H1 (cell line): ENCODE results near the gene ADPRHL1. TPM values are rescaled to one million over a fixed set of nuclear protein-coding genes. Genes with fewer than 3 reads are reported as not detected.
A peak's percentile ranks its signal among the peaks of the same experiment; 100 is the strongest.

Source experiments
- CTCF ChIA-PET: fragments of 300-600 bp; sonication (Branson Sonifier 250); formaldehyde crosslinking; loops from one replicate; lab custom pipeline; 2021; ENCODE audit not compliant: partially characterized antibody; lab: Charles Lee
- POLR2A ChIA-PET: fragments of 300-600 bp; sonication (Branson Sonifier 250); formaldehyde crosslinking; loops from one replicate; lab custom pipeline; 2021; ENCODE audit warnings: inconsistent platforms; ENCODE audit not compliant: partially characterized antibody; lab: Charles Lee
- DNase-seq, 2 experiments: peaks; one replicate each; pipeline versions ENCODE4 v3.0.0 to v3.0.0-alpha.2; 2010 to 2022; ENCODE audit warnings: low spot score in 2 of 2, low read depth in 1 of 2, mixed read lengths in 1 of 2
- FAIRE-seq: peaks from 2 replicates; lab custom pipeline; 2011; peaks lifted over from hg19 to GRCh38; lab: Jason Lieb, UNC
- H2AFZ ChIP-seq: 2 replicates; pipeline ENCODE4 v1.8.1; 2012; ENCODE audit warnings: low read length, inconsistent platforms
- H2AK5ac ChIP-seq: 2 replicates; pipeline ENCODE4 v1.6.1; 2013; ENCODE audit warnings: low read depth, low read length
- H2BK120ac ChIP-seq: replicated peaks from 2 replicates; pipeline ENCODE3; 2013; ENCODE audit warnings: low read depth, low read length, inconsistent platforms
- H2BK12ac ChIP-seq: 2 replicates; pipeline ENCODE4 v1.6.1; 2013; ENCODE audit warnings: low read depth, low read length
- H2BK15ac ChIP-seq: 2 replicates; pipeline ENCODE4 v1.6.1; 2013; ENCODE audit warnings: low read length
- H2BK20ac ChIP-seq: 2 replicates; pipeline ENCODE4 v1.6.1; 2013; ENCODE audit warnings: low read length
- H2BK5ac ChIP-seq: 2 replicates; pipeline ENCODE4 v1.6.1; 2013; ENCODE audit warnings: low read depth, low read length
- H3K14ac ChIP-seq: 2 replicates; pipeline ENCODE4 v1.6.1; 2013; ENCODE audit warnings: inconsistent platforms; ENCODE audit not compliant: insufficient read length
- H3K18ac ChIP-seq: 2 replicates; pipeline ENCODE4 v1.6.1; 2013; ENCODE audit warnings: low read length; ENCODE audit errors: extremely low read depth
- H3K23ac ChIP-seq: 2 replicates; pipeline ENCODE4 v1.6.1; 2013; ENCODE audit warnings: inconsistent platforms; ENCODE audit not compliant: insufficient read length
- H3K23me2 ChIP-seq: 2 replicates; pipeline ENCODE4 v1.6.1; 2013; ENCODE audit warnings: low read depth, low read length
- H3K27ac ChIP-seq: 2 replicates; pipeline ENCODE4 v1.6.1; 2011; ENCODE audit warnings: low read depth, low read length, inconsistent platforms
- H3K27me3 ChIP-seq, 4 experiments: replicated peaks in 1 of 4; 1 replicate in 1 of 4; 2 replicates in 3 of 4; pipeline versions ENCODE4 v1.6.1 to v1.8.1; 2011 to 2013; ENCODE audit warnings: low read length in 3 of 4, mild to moderate bottlenecking in 3 of 4, inconsistent platforms in 2 of 4, mixed read lengths in 2 of 4, moderate library complexity in 1 of 4; ENCODE audit not compliant: control insufficient read depth in 3 of 4, insufficient read depth in 3 of 4; ENCODE audit errors: extremely low read depth in 1 of 4
- H3K36me3 ChIP-seq, 4 experiments: 2 replicates each; pipeline versions ENCODE4 v1.6.1 to v1.8.1; 2011 to 2013; ENCODE audit warnings: mild to moderate bottlenecking in 4 of 4, low read length in 3 of 4, moderate library complexity in 2 of 4, control low read depth in 1 of 4, inconsistent platforms in 1 of 4; ENCODE audit not compliant: insufficient read depth in 4 of 4, control insufficient read depth in 2 of 4
- H3K4ac ChIP-seq: replicated peaks from 2 replicates; pipeline ENCODE3; 2013; ENCODE audit warnings: low read length, low read depth, mixed read lengths, inconsistent platforms; ENCODE audit not compliant: insufficient read length
- H3K4me1 ChIP-seq, 4 experiments: replicated peaks in 1 of 4; 1 replicate in 1 of 4; 2 replicates in 3 of 4; pipeline versions ENCODE4 v1.6.1 to v1.8.1; 2011 to 2013; ENCODE audit warnings: low read length in 3 of 4, inconsistent platforms in 2 of 4, mixed read lengths in 1 of 4; ENCODE audit not compliant: insufficient read depth in 4 of 4, control insufficient read depth in 3 of 4
- H3K4me2 ChIP-seq, 2 experiments: 2 replicates each; pipeline versions ENCODE4 v1.6.1 to v1.8.1; 2011 to 2013; ENCODE audit warnings: low read depth in 2 of 2, low read length in 2 of 2, control low read depth in 1 of 2, inconsistent platforms in 1 of 2, mild to moderate bottlenecking in 1 of 2; ENCODE audit not compliant: insufficient read depth in 1 of 2
- H3K4me3 ChIP-seq, 4 experiments: fragments of 200-600, 300-600 bp in 1 of 4; sonication (generic), shearing (Covaris generic), sonication (Bioruptor Twin) in 1 of 4; 2 replicates each; pipeline versions ENCODE4 v1.5.1 to v1.8.1; 2011 to 2016; ENCODE audit warnings: low read length in 4 of 4, low read depth in 3 of 4, control low read depth in 2 of 4, inconsistent platforms in 2 of 4, mild to moderate bottlenecking in 2 of 4, mixed read lengths in 1 of 4, moderate library complexity in 1 of 4; ENCODE audit not compliant: insufficient read depth in 2 of 4; ENCODE audit errors: extremely low read depth in 1 of 4
- H3K56ac ChIP-seq: replicated peaks from 2 replicates; pipeline ENCODE3; 2013; ENCODE audit warnings: low read depth, mild to moderate bottlenecking, mixed read lengths, low read length, inconsistent platforms; ENCODE audit not compliant: insufficient read length
- H3K79me1 ChIP-seq: 2 replicates; pipeline ENCODE4 v1.6.1; 2013; ENCODE audit warnings: low read depth, low read length, control low read depth
- H3K79me2 ChIP-seq, 2 experiments: 2 replicates each; pipeline versions ENCODE4 v1.6.1 to v1.8.1; 2012 to 2013; ENCODE audit warnings: low read length in 2 of 2, mild to moderate bottlenecking in 2 of 2, inconsistent platforms in 1 of 2; ENCODE audit not compliant: insufficient read depth in 2 of 2, control insufficient read depth in 1 of 2
- H3K9ac ChIP-seq, 4 experiments: replicated peaks in 1 of 4; 1 replicate in 1 of 4; 2 replicates in 3 of 4; pipeline versions ENCODE4 v1.6.1 to v1.8.1; 2011 to 2013; ENCODE audit warnings: low read depth in 3 of 4, low read length in 3 of 4, control low read depth in 2 of 4, mild to moderate bottlenecking in 2 of 4, moderate library complexity in 2 of 4, inconsistent platforms in 1 of 4; ENCODE audit errors: extremely low read depth in 1 of 4
- H3K9me3 ChIP-seq, 2 experiments: 2 replicates each; pipeline versions ENCODE4 v1.6.1 to v1.8.1; 2012 to 2013; ENCODE audit warnings: mild to moderate bottlenecking in 2 of 2, moderate library complexity in 2 of 2, control low read depth in 1 of 2, inconsistent platforms in 1 of 2, low read depth in 1 of 2, low read length in 1 of 2, mixed read lengths in 1 of 2; ENCODE audit not compliant: insufficient read depth in 2 of 2
- H4K20me1 ChIP-seq, 2 experiments: replicated peaks in 1 of 2; 2 replicates each; pipeline versions ENCODE3 to v1.8.1; 2011 to 2013; ENCODE audit warnings: inconsistent platforms in 2 of 2, low read length in 2 of 2, mild to moderate bottlenecking in 1 of 2; ENCODE audit not compliant: insufficient read depth in 2 of 2, control insufficient read depth in 1 of 2
- H4K5ac ChIP-seq: 2 replicates; pipeline ENCODE4 v1.6.1; 2013; ENCODE audit warnings: low read length, low read depth, mixed read lengths, inconsistent platforms; ENCODE audit not compliant: insufficient read length
- H4K8ac ChIP-seq: 2 replicates; pipeline ENCODE4 v1.8.0; 2013; ENCODE audit warnings: mild to moderate bottlenecking, moderate library complexity, low read length, inconsistent platforms; ENCODE audit not compliant: insufficient read depth; ENCODE audit errors: extremely low read depth
- H4K91ac ChIP-seq: replicated peaks from 2 replicates; pipeline ENCODE3; 2013; ENCODE audit warnings: low read length, mixed read lengths, inconsistent platforms; ENCODE audit not compliant: insufficient read length
- CEBPB ChIP-seq: IDR thresholded peaks from 2 replicates; pipeline ENCODE4 v1.6.1; 2012; ENCODE audit warnings: low read depth, low read length
- CHD1 ChIP-seq: IDR thresholded peaks from 2 replicates; pipeline ENCODE4 v1.6.1; 2012; ENCODE audit warnings: low read depth, low read length, improper control_type of control experiment
- MAX ChIP-seq: IDR thresholded peaks from 2 replicates; pipeline ENCODE4 v1.6.1; 2012; ENCODE audit warnings: inconsistent platforms
- RAD21 ChIP-seq, 2 experiments: IDR thresholded peaks in 1 of 2; conservative IDR thresholded peaks in 1 of 2; 2 replicates each; pipeline ENCODE4 v1.6.1; 2011; ENCODE audit warnings: low read depth in 2 of 2, low read length in 2 of 2, improper control_type of control experiment in 1 of 2, inconsistent platforms in 1 of 2, mild to moderate bottlenecking in 1 of 2, moderate library complexity in 1 of 2
- RXRA ChIP-seq: IDR thresholded peaks from 2 replicates; pipeline ENCODE4 v1.6.1; 2011; ENCODE audit warnings: low read depth, mild to moderate bottlenecking, low read length, moderate library complexity; ENCODE audit not compliant: insufficient read depth
- SP4 ChIP-seq: IDR thresholded peaks from 2 replicates; pipeline ENCODE4 v1.6.1; 2012; ENCODE audit warnings: low read length, inconsistent platforms
- USF2 ChIP-seq: IDR thresholded peaks from 2 replicates; pipeline ENCODE4 v1.6.1; 2011; ENCODE audit warnings: low read length, improper control_type of control experiment
- WGBS, 2 experiments: shearing (Covaris generic) in 1 of 2; methylation state at CpG; one replicate each; pipeline versions ENCODE4 v1.1.6 to v1.1.7; 2013 to 2015; ENCODE audit warnings: low lambda C conversion rate in 2 of 2, mixed read lengths in 2 of 2, inconsistent platforms in 1 of 2, low coverage in 1 of 2, missing lambda C conversion rate in 1 of 2; ENCODE audit not compliant: insufficient replicate concordance in 2 of 2, insufficient coverage in 1 of 2, insufficient read length in 1 of 2; ENCODE audit errors: extremely low coverage in 1 of 2, missing lambda C conversion rate in 1 of 2; 5-methylcytosine and 5-hydroxymethylcytosine counted together
- polyA plus RNA-seq, 7 experiments: library from polyadenylated mRNA; depleted of rRNA in 3 of 7; stranded (reverse) in 5 of 7; unstranded in 2 of 7; fragments of >200 nt in 5 of 7; fragments of 200-250 nt in 2 of 7; gene quantifications; 1 replicate in 5 of 7; 2 replicates in 1 of 7; 4 replicates in 1 of 7; pipeline versions ENCODE4 v1.2.1 to v1.2.3, GENCODE V29; 2011 to 2013; ENCODE audit warnings: missing spikeins in 2 of 7, mixed read lengths in 2 of 7
- total RNA-seq: library from RNA; stranded (reverse); fragmentation: NEBNext Ultra II Directional; extraction: Animal tissue kit (Norgen Biotek cat#: 25700); gene quantifications from 2 replicates; pipeline ENCODE4 v1.2.1, GENCODE V29; 2021

The ADPRHL1 gene
- total and polyA plus RNA-seq, 2 of the 8 experiments (the other 6 are each of a cell fraction or from before 2014, with no cell fraction given), result 0.74 to 1.7 TPM

GRCh38 chr13:113423520-113424163 is 29.6 kb downstream of the ADPRHL1 start:
- H3K4me3 ChIP-seq, result no peak overlapping the region
- H3K27me3 ChIP-seq, result no peaks in the 10 kb centered on the region
- ChIA-PET CTCF (interaction anchor here (0.9 to 1.3 kb wide), 4 partner anchors 27 to 74 kb away, joined by 3 to 7 read pairs (median 3); no protein-coding TSS in a partner anchor), POLR2A (no interaction called here)
- no peak overlapping the region for H2BK15ac ChIP-seq
- no peak overlapping the region for H3K4me2 ChIP-seq
- TF ChIP-seq CHD1 (no peak), CEBPB (no peak), RXRA (no peak), SP4 (no peak), MAX (no peak), RAD21 (IDR thresholded peaks at IDR 0.05 in 1 of 2, conservative IDR thresholded peaks at IDR 0.05 in 1 of 2; ENCODE audit: low read depth in 2 of 2, low read length in 2 of 2) (no peak), USF2 (no peak)
- no peak overlapping the region for H2BK120ac ChIP-seq
- H3K9me3 ChIP-seq, result no peaks in the 10 kb centered on the region
- H3K9ac ChIP-seq, result no peak overlapping the region
- no peak overlapping the region for H3K27ac ChIP-seq
- H2BK5ac ChIP-seq, result peak overlapping the region; percentile 35; the same call in 1 of the 2 replicates
- peaks cover 4% of the 10 kb centered on the region; the same call in 1 of the 2 replicates for H3K23me2 ChIP-seq
- H3K56ac ChIP-seq, result no peak overlapping the region
- DNase-seq (no peak), FAIRE-seq (no peak)
- H2BK12ac ChIP-seq, result no peak overlapping the region
- H4K20me1 ChIP-seq, result no peaks in the 10 kb centered on the region
- H2AFZ ChIP-seq, result no peak overlapping the region
- H2BK20ac ChIP-seq, result no peak overlapping the region
- H4K8ac ChIP-seq, result no peak overlapping the region
- WGBS, 2 experiments, result 83% methylated on average over 11 of the region's 11 CpGs; no CpG with 5 or more reads in 1 of the 2 experiments
- H2AK5ac ChIP-seq, result no peak overlapping the region
- no peaks in the 10 kb centered on the region for H3K79me1 ChIP-seq
- H3K79me2 ChIP-seq, result no peaks in the 10 kb centered on the region
- H4K5ac ChIP-seq, result no peak overlapping the region
- H3K14ac ChIP-seq, result no peak overlapping the region
- no peak overlapping the region for H3K4ac ChIP-seq
- H3K18ac ChIP-seq, result no peak overlapping the region; the same call in 1 of the 2 replicates
- peaks cover 0 to 6% (median 0%) of the 10 kb centered on the region in 4 experiments; a peak in 1 of 7 replicates for H3K4me1 ChIP-seq
- no peaks in the 10 kb centered on the region for H3K36me3 ChIP-seq
- H3K23ac ChIP-seq, result no peak overlapping the region
- no peak overlapping the region for H4K91ac ChIP-seq
